Skin of body (tissue), 2 donors: Measurements from ENCODE around the gene USP8. TPM values are rescaled to one million over a fixed set of nuclear protein-coding genes. Genes with fewer than 3 reads are reported as not detected.
A peak's percentile ranks its signal among the peaks of the same experiment; 100 is the strongest.
"Not testable (repeated sequence)": the region's sequence is repeated elsewhere in the genome, so short reads cannot be mapped to it uniquely, and the experiment has no call there.

Experiments used
- DNase-seq: peaks from one replicate; lab custom pipeline; 2025; lab: John Stamatoyannopoulos, UW
- total RNA-seq: library from RNA; depleted of rRNA; stranded (reverse); fragments of >200 nt; gene quantifications from one replicate; pipeline ENCODE4 v1.2.3, GENCODE V29; 2014

Gene USP8
- total RNA-seq: 41.8 TPM

- peak; percentile 96 for DNase-seq
Measured at GRCh38 chr15:50424066-50424890, at the start of gene USP8. Gene USP8, plus strand, starts transcription at chr15:50424405. Its CDS starts 14,669 bp downstream, at chr15:50439074.

GRCh38 chr15:50377867-50378751, 46.1 kb upstream of the USP8 start:
- no peak for DNase-seq

DNA sequence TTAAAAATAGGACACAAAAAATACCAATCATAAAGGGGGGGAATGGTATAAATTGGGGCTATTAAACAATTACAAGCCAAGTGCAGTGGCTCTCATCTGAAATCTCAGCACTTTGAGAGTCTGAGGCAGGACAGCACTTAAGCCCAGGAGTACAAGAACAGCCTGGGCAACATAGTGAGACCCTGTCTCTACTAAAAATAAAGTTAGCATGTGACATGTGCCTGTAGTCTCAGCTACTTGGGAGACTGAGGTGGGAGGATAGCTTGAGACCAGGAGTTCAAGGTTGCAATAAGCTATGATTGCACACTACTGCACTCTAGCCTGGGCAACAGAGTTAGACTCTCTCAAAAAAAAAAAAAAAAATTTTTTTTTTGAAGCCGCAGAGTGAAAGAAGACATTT, 45.4 kb upstream of the USP8 start:
- no peak for DNase-seq

DNA sequence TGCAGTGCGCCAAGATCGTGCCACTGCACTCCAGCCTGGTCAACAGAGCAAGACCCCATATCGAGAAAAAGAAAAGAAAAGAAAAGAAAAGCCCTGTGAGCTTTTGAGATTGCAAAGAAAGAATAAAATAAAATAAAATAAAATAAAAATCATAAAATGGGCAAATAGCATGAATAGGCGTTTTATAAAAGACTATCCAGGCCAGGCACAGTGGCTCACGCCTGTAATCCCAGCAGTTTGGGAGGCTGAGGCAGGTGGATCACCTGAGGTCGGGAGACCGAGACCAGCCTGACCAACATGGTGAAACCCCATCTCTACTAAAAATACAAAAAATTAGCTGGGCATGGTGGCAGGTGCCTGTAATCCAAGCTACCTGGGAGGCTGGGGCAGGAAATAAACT, 44.8 kb upstream of the USP8 start:
- DNase-seq: not testable (repeated sequence)

DNA sequence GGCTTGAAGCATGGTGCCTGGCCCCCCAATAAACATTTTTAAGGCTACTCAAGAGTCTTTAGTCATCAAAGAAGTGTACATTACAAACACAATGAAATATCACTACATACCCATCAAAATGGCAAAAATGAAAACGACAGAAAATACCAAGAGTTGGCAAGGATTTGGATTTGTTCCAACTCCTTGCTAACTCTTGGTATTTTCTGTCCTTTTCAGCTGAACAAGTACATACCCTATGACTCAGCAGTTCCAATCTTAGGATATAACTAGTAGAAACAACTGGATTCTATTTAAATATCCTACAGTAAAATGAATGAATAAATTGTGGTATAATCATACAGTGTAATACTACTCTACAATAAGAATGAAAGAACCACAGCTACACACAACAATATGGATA, 44.1 kb upstream of the USP8 start:
- no peak for DNase-seq

DNA sequence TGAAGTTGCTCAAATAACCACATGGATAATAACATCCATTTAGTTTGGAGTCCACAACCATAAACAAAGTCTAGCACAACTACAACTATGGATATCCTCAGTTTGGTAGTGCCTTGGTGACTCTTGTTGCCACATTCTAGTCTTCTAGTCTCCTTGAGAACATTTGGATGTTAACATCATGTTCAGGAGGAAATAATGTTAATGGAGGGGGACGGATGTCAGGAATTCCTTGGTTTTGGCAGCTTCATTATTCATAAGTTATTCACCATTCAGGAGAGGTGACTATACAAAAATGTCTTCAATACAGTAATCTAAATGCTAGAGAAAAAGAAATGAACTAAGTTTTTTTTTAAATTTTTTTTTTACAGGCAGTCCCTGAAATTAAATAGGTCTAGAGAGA, 42.8 kb upstream of the USP8 start:
- DNase-seq: no peak

DNA sequence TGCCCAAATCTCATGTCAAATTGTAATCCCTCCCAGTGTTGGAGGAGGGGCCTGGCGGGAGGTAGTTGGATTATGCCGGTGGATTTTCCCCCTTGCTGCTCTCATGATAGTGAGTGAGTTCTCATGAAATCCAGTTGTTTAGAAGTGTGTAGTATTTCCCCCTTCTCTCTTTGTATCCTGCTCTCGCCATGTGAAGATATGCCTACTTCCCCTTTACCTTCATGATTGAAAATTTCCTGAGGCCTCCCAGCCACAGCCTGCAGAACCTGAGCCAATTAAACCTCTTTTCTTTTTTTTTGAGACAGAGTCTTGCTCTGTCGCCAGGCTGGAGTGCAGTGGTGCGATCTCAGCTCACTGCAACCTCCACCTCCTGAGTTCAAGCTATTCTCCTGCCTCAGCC, 41.8 kb upstream of the USP8 start:
- DNase-seq: not testable (repeated sequence)

DNA sequence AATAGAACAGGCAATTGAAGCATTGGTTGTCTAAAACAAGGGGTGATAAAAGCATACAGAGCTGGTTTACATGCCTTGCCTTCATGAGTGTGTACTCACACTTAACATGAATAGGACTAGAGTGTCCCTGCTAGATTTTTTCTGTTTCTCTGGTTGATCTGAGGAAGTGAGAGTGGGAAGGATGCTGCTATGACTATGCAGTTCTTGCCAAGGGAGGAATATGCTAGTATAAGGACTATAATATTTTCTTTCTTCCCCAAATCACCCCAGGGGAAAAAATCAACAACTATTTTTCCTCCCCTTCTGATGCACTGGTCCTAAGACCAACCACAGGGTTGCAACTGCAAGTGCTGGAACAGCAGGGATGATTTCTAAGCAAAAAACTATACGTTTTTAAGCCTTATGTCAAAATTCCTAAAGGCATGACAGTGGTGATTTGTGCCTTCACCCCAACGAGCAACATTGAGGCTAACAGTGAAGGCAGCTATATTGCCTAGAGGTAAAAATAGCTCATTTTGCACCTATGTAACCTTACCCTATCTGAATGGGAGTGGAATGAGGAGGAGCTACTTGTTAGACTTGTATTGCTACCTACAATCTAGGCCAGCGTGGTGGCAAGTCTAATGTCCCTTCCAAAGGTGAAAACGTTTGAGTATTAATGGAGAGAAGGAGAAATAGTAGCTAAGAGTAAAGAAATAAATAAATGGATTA, 33.5 kb upstream of the USP8 start:
- DNase-seq: no peak

GRCh38 chr15:50391561-50391960, 32.6 kb upstream of the USP8 start:
- not testable (repeated sequence) for DNase-seq

DNA sequence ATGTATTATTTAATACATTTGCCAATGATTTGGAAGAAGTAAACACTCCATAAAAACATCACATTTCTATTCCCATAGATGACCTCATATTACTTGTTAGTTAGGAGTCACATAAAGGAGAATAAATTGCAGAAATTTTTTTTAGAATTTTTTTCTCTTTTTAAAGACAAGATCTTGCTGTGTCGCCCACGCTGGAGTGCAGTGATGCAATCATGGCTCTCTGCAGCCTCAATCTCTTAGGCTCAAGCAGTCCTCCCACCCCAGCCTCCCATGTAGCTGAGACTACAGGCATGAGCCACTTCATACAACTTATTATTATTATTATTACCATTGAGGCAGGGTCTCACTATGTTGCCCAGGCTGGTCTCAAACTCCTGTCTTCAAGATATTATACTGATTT, 12.3 kb upstream of the USP8 start:
- no peak for DNase-seq

DNA sequence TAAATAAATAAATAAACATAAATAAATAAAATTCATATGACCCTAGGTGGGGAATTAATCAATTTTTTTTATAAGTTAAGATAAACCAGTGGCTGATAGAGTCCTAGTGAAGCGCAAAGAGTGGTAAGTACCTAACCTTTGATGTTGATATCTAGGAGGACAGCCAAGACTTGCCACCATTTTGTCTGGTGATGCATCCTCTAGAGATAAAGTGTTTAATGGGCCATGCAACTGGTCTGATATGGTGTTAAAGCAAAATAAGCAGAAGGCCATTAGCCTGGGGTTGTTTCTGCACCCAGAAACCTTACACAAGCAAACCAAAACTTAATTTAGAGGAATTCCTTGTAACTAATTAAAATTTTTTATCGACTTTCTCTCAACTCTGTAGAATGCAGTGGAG, 9.6 kb upstream of the USP8 start:
- DNase-seq: no peak

GRCh38 chr15:50415752-50416404, 8.3 kb upstream of the USP8 start:
- DNase-seq: no peak

DNA sequence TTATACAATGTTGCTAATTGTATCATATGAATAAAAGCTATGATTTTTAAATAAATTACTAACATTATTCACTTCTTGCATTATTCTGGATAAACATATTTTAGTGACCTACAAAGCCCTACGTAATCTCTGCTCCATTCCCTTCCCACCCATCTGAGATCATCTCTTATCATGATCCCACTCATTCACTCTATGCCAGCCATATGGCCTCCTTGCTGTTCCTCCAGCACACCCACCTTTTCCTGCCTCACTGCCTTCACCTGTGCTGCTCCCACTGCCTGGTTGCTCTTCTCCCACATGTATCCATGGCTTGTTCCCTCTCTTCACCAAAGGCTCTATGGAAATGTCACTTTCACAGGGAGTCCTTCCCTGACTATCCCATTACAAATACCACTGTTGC, 7.3 kb upstream of the USP8 start:
- DNase-seq: no peak

- no peak for DNase-seq
Measured at GRCh38 chr15:50418041-50418583, 6.1 kb upstream of the USP8 start.

DNA sequence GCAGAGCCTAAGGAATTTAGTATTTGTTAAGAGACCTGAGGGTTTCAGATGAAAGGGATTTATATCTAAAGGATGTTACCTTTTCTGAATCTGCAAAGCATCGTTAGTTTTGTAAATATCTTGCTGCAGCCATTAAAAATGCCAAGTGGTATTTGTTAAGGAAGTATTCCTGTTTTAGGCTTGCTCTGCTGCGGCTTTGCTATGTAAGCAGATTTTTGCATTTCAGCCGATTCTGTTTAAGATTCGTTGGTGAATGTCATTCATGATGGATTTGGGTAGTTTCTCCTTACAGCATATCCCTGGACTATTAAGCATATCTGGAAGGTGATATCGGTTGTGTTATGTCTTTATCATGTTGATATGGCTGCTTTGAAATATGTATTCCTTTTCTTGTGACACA, 1.0 kb downstream of the USP8 start:
- no peak for DNase-seq

DNA sequence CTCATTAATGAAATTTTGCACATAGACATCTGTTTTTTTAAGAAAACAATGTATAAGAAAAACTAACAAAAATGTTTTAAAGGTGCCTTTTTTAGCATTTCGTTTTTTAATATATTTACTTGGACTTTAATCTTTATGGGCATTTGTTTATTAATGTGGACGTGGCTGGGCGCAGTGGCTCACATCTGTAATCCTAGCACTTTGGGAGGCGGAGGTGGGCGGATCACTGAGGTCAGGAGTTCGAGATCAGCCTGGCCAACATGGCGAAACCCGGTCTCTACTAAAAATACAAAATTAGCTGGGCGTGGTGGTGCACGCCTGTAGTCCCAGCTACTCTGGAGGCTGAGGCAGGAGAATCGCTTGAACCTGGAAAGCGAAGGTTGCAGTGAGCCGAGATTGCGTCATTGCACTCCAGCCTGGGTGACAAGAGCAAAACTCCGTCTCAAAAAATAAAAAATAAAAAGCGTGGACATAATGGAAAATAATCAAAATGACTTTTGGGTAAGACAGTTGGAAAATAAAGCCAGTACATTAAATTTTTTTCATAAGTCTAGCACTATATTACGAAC, 1.6 kb downstream of the USP8 start:
- DNase-seq: not testable (repeated sequence)

DNA sequence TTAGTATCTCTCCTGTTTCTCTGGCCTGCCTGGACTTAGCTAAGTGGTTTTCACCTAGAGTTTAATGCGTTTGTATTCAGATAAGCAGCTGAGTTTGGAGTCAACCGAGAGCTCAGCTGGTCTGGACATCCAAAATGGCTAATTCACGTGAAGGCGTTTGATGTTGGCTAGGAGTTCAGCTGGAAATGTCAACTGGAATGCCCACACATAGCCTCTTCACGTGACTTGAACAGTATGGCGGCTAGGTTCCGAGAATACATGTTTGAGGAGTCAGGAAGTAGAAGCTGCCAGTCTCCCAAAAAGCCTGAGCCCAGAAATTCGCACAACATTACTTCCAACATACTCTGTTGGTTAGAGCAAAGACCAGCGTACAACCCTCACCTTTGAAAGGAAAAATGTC, 2.2 kb downstream of the USP8 start:
- no peak for DNase-seq

DNA sequence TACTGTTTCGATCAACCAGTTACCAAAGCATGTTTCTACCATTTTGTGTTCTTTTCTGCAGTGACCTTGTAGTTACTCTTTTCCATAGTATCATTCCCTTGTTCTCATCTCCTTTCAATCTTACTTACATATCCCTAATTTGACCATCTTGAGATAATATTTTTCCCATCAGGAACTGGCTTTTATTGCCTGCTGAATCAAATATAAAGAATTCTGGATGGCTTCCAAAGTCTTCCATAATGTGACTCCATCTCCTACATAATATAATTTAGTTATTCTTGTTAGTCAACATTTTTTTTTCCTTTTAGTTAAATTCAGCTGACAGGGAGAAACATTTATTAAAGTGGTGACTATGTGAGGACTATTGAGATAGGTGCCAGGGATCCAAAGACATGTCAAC, 7.0 kb downstream of the USP8 start:
- no peak for DNase-seq

- no peak for DNase-seq
Measured at GRCh38 chr15:50432230-50432629, 8.0 kb downstream of the USP8 start.

DNA sequence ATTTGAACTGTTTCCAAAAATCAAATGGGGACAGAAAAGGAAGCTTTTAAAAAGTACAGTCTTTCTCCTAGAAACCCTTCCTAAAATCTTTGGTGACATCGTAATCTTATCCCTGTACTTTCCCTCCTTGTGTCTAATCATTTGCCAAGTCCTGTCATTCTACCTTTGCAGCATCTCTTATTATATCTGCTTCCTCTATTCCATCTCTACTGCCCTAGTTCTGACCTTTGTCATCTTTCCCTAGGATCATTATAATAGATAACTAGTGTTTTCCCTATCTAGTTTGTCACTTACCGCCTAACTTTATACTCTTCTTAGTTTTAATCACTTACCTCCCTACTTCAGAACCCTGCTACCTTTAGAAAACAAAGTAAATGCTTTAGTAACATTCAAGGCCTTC, 11.6 kb downstream of the USP8 start:
- DNase-seq: no peak

DNA sequence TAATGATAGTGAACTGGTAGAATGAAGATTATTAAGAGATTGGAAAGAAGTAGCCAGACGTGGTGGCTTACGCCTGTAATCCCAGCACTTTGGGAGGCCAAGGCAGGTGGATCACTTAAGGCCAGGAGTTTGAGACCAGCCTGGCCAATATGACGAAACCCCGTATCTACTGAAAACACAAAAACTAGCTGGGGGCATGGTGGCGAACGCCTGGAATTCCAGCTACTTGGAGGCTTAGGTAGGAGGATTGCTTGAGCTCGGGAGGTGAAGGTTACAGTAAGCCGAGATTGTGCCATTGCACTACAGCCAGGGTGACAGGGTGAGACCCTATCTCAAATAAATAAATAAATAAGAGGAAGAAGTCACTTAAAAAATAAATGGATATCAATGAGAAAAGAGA, 14.0 kb downstream of the USP8 start:
- no peak for DNase-seq
